GM23248 (cell line): ENCODE data around the gene CBR3.

ENCODE experiments used
- EZH2 ChIP-seq: fragments of 200-600 bp; sonication (generic); IDR thresholded peaks from 2 replicates; pipeline ENCODE4 v1.6.1; 2018; ENCODE audit warnings: antibody characterized with exemption, mild to moderate bottlenecking; ENCODE audit not compliant: insufficient read depth, poor library complexity, severe bottlenecking
- EZH2phosphoT487 ChIP-seq: fragments of 200-600 bp; sonication (generic); IDR thresholded peaks from 2 replicates; pipeline ENCODE4 v1.6.1; 2018; ENCODE audit warnings: antibody characterized with exemption, moderate library complexity, mild to moderate bottlenecking, low read depth; ENCODE audit not compliant: insufficient read depth

GRCh38 chr21:36127977-36128376 lies 6.9 kb upstream of the CBR3 start:
- TF ChIP-seq EZH2phosphoT487, result no peak
- TF ChIP-seq EZH2, result no peak
